ENCODE results near the gene CSRP3. TPM values are rescaled to one million over a fixed set of nuclear protein-coding genes. Genes with fewer than 3 reads are reported as not detected.

Gene CSRP3
- total RNA-seq, 3 donors from 2014 or later: not detected

DNA sequence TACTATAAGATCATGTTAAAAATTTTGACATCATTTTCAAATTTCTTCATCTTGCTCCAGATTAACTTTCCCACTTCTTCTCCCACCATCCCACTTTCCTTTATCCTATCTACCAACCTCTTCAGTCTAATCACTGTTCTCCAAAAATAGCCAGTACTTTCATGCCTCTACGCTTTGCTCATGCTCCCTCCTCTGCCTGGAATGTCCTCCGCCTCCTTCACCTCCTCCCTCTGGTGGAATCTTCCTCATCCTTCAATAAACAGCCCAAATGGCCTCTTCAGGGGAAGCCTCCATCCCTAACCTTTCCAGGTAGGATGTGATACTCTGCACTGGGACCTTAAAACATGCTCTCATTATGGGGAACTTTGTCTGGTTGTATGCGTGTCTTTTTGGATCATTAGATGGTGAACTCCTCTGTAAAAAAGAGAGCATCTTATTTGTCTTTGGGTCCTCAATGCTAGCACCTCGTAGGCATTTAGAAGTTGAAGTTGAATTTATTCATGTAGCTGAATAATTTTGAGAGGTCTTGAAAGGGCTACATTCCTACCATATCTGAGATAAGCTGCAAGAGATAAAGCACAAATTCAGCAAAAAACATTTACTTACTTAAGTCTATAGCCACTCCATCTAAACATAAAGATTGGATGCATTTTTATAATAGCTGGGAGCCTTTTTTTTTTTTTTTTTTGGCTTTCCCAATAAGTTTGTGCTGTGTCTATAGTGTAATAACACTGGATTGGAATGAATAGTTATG, 8.0 kb upstream of the CSRP3 start:
- Mint-ChIP-seq H3K4me1 (ENCODE audit: low read depth) (no peaks in the 10 kb centered on the region), H3K27me3 (ENCODE audit: low read depth) (peaks cover 11% of the 10 kb centered on the region), H3K36me3 (ENCODE audit: insufficient read depth) (no peaks in the 10 kb centered on the region), H3K4me3 (no peak overlapping the region), H3K9me3 (no peaks in the 10 kb centered on the region)
- DNase-seq: no peak
- ATAC-seq: no peak

- DNase-seq (no peak), ATAC-seq (no peak)
- no peak overlapping the region for H3K4me3 Mint-ChIP-seq
- no peaks in the 10 kb centered on the region for H3K36me3 Mint-ChIP-seq (ENCODE audit: insufficient read depth)
- peaks cover 7% of the 10 kb centered on the region for H3K27me3 Mint-ChIP-seq (ENCODE audit: low read depth)
- no peaks in the 10 kb centered on the region for H3K9me3 Mint-ChIP-seq
- no peaks in the 10 kb centered on the region for H3K4me1 Mint-ChIP-seq (ENCODE audit: low read depth)
Measured at GRCh38 chr11:19208959-19209546, 7.3 kb upstream of the CSRP3 start.

DNA sequence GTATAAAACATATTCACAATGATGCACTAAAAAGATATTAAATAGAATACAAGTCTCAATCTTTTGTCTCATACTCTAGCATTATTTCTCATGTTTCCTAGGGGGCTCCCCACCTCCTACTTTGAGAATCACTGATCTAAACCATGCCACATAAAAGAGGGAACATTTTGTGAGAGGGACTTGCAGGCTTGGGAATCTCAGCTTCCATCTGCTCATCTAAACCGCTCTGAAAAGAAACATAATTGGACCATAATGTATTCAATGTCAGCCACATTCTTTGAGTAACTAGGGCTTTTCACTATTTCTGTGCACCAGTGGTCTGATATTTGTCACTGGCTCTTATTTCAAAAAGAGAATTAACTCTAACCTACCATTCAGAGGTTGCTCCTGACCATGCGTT, 6.4 kb upstream of the CSRP3 start:
- H3K4me3 Mint-ChIP-seq: no peak overlapping the region
- no peaks in the 10 kb centered on the region for H3K36me3 Mint-ChIP-seq (ENCODE audit: insufficient read depth)
- no peaks in the 10 kb centered on the region for H3K9me3 Mint-ChIP-seq
- H3K27me3 Mint-ChIP-seq (ENCODE audit: low read depth): peaks cover 7% of the 10 kb centered on the region
- H3K4me1 Mint-ChIP-seq (ENCODE audit: low read depth): no peaks in the 10 kb centered on the region
- ATAC-seq (no peak), DNase-seq (no peak)

- no peak for DNase-seq
- Mint-ChIP-seq H3K9me3 (no peaks in the 10 kb centered on the region), H3K27me3 (ENCODE audit: low read depth) (peaks cover 11% of the 10 kb centered on the region), H3K4me3 (no peak overlapping the region), H3K4me1 (ENCODE audit: low read depth) (no peaks in the 10 kb centered on the region), H3K36me3 (ENCODE audit: insufficient read depth) (no peaks in the 10 kb centered on the region)
- no peak for ATAC-seq
Measured at GRCh38 chr11:19204836-19205235, 3.1 kb upstream of the CSRP3 start.

GRCh38 chr11:19200410-19201201, 1.2 kb downstream of the CSRP3 start:
- Mint-ChIP-seq H3K27me3 (ENCODE audit: low read depth) (peaks cover 4% of the 10 kb centered on the region), H3K4me1 (ENCODE audit: low read depth) (no peaks in the 10 kb centered on the region), H3K9me3 (no peaks in the 10 kb centered on the region), H3K36me3 (ENCODE audit: insufficient read depth) (no peaks in the 10 kb centered on the region), H3K4me3 (no peak overlapping the region)
- DNase-seq: no peak
- ATAC-seq: no peak

- Mint-ChIP-seq H3K27me3 (ENCODE audit: low read depth) (peaks cover 4% of the 10 kb centered on the region), H3K36me3 (ENCODE audit: insufficient read depth) (no peaks in the 10 kb centered on the region), H3K4me3 (no peak overlapping the region), H3K4me1 (ENCODE audit: low read depth) (no peaks in the 10 kb centered on the region), H3K9me3 (no peaks in the 10 kb centered on the region)
- DNase-seq (no peak), ATAC-seq (no peak)
Measured at GRCh38 chr11:19199771-19200170, 2.0 kb downstream of the CSRP3 start.

GRCh38 chr11:19199048-19199447, 2.7 kb downstream of the CSRP3 start:
- no peaks in the 10 kb centered on the region for H3K4me1 Mint-ChIP-seq (ENCODE audit: low read depth)
- no peak overlapping the region for H3K4me3 Mint-ChIP-seq
- no peaks in the 10 kb centered on the region for H3K36me3 Mint-ChIP-seq (ENCODE audit: insufficient read depth)
- DNase-seq (no peak), ATAC-seq (no peak)
- H3K9me3 Mint-ChIP-seq: no peaks in the 10 kb centered on the region
- peaks cover 4% of the 10 kb centered on the region for H3K27me3 Mint-ChIP-seq (ENCODE audit: low read depth)

- peaks cover 3% of the 10 kb centered on the region for H3K36me3 Mint-ChIP-seq (ENCODE audit: insufficient read depth)
- no peaks in the 10 kb centered on the region for H3K4me1 Mint-ChIP-seq (ENCODE audit: low read depth)
- no peaks in the 10 kb centered on the region for H3K9me3 Mint-ChIP-seq
- no peak for ATAC-seq
- no peak overlapping the region for H3K4me3 Mint-ChIP-seq
- H3K27me3 Mint-ChIP-seq (ENCODE audit: low read depth): no peaks in the 10 kb centered on the region
- DNase-seq: no peak
Measured at GRCh38 chr11:19196432-19196831, 5.4 kb downstream of the CSRP3 start.

DNA sequence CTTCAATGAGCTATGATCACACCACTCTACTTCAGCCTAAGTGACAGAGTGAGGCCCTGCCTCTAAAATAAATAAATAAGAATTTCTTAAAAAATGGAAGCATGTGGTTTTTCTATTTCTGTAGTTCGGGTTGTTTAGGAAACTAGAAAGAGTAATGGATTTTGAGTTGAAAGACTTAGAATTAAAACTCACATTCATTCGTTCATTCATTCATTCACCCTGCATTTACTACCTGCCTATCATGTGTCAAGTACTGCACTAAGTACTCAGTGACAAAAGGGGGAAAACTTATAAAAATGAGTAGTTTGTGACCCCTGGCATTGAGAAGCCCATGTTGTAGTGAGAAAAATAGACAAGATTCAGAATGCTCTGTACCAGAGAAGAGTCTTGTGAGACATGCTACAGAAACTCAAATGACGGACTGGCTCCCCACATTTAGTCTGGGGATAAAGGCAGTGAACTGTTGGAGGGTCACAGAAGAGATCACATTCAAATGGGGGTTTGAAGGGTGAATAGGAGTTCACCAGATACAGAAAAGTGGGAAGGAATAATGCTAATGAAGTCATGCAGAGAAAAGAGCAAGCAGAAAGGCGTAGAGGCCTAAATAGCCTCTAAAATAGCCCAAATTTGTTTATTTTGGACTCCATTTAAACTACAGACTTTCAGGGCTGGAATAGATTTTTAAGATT, 7.0 kb downstream of the CSRP3 start:
- H3K4me3 Mint-ChIP-seq: no peak overlapping the region
- ATAC-seq: no peak
- H3K9me3 Mint-ChIP-seq: no peaks in the 10 kb centered on the region
- peaks cover 3% of the 10 kb centered on the region for H3K36me3 Mint-ChIP-seq (ENCODE audit: insufficient read depth)
- no peaks in the 10 kb centered on the region for H3K4me1 Mint-ChIP-seq (ENCODE audit: low read depth)
- no peaks in the 10 kb centered on the region for H3K27me3 Mint-ChIP-seq (ENCODE audit: low read depth)
- no peak for DNase-seq

DNA sequence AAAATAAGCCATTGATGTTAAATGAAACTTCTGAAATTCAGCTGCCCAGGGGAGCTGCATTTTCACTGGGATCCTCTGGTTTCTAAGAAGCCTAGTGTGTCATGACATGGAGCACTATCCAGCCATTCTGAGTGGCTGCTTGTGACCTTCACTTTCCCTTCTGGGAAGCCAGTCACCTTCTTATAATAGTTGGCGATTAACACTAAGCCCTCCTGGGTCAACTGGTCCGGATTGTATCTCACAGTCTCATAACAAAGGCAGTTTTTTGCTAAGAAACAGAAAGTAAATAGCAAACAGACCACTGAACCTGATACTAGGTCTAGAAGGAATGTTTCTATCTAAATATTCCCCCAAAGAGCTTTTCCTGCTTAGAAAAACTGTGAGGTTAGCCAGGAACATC, 7.9 kb downstream of the CSRP3 start:
- Mint-ChIP-seq H3K4me3 (no peak overlapping the region), H3K36me3 (ENCODE audit: insufficient read depth) (peaks cover 3% of the 10 kb centered on the region), H3K27me3 (ENCODE audit: low read depth) (no peaks in the 10 kb centered on the region), H3K9me3 (no peaks in the 10 kb centered on the region), H3K4me1 (ENCODE audit: low read depth) (no peaks in the 10 kb centered on the region)
- DNase-seq (no peak), ATAC-seq (no peak)

DNA sequence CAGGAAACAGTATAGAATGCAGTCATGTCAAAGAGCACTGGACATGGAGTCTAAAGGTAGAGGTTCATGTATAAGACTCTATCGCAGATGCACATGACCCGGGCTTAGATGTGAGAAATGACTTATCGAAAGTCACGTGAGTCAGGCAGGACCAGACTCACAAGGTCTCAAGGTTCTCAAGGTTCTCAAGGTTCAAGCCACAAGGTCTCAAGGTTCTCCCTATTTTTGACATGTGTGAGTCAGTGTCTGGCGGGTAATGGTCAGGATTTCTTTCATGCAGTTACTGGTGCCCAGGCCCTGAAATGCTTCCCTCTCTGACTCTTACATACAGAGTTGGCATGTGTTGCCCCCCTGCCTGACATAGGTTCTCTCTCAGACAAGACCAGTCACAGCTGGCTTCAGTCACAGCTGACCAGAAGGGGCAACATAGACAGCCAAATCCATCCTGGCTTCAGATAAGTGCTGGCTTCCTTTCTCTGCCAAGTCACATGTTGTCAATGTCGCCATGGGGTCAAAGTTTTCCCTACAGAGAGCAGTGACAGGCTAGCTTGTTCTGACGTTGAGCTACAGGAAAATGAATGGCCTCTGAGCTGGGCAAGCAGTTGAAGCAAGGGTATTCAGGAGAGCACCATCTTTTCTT, 10.1 kb downstream of the CSRP3 start:
- no peak overlapping the region for H3K4me3 Mint-ChIP-seq
- H3K27me3 Mint-ChIP-seq (ENCODE audit: low read depth): no peaks in the 10 kb centered on the region
- no peak for DNase-seq
- no peaks in the 10 kb centered on the region for H3K4me1 Mint-ChIP-seq (ENCODE audit: low read depth)
- H3K36me3 Mint-ChIP-seq (ENCODE audit: insufficient read depth): peaks cover 5% of the 10 kb centered on the region
- ATAC-seq: no peak
- no peaks in the 10 kb centered on the region for H3K9me3 Mint-ChIP-seq

DNA sequence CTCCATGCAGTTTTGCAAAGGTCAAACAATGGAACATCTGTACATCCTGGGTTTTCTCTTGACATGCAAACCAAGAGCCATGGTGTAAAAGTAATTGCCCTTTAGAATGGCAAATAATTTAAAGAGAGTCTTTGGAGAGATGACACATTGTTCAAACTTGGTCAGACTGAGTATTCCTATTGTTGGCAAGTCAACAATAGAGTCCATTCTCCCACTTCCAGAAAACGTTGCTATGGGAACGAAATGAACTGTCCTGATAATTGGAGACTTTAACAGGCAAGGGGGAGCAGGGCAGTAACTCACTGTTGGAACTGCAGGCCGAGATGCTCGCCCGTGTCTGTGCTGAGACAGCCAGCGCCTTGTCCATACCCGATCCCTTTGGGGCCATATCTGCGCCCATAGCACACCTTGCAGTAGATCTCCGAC, 13.9 kb downstream of the CSRP3 start:
- Mint-ChIP-seq H3K4me3 (no peak overlapping the region), H3K4me1 (ENCODE audit: low read depth) (no peaks in the 10 kb centered on the region), H3K36me3 (ENCODE audit: insufficient read depth) (peaks cover 9% of the 10 kb centered on the region), H3K27me3 (ENCODE audit: low read depth) (no peaks in the 10 kb centered on the region), H3K9me3 (no peaks in the 10 kb centered on the region)
- ATAC-seq: no peak
- DNase-seq: no peak

DNA sequence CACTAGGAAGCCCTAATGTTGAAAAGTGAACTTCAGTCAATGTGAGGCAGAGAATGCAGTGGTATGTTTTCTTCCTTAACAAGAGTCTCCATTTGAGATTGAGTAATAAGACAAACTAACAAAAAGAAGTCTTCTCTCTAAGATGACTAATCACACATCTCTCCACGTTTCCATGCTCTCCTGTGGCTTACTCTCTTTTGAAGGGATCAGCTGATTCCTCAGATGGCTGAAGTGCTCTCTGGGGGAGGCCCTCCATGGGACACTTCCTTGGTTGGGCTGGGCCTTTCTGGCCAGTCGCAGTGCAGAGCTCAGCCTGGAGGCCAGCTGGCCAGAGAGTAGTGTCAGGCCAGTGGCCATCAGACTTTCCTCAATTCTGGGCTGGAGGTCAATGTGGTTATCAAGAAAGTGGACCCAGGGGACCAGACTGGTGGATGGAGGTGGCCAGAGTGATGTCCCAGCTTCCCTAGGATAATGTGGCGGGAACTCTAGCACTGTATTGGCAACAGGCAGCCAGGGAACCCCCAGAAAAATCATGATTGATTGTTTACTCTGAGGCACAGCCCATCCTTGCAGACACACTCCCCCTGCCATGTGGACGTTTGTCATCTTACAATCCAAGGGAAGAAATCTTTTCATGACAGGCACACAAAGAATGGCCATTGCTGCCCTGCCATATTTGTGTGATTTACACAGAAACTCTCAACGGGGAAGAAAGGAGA, 14.5 kb downstream of the CSRP3 start:
- no peak for DNase-seq
- no peaks in the 10 kb centered on the region for H3K4me1 Mint-ChIP-seq (ENCODE audit: low read depth)
- H3K36me3 Mint-ChIP-seq (ENCODE audit: insufficient read depth): peaks cover 7% of the 10 kb centered on the region
- H3K27me3 Mint-ChIP-seq (ENCODE audit: low read depth): no peaks in the 10 kb centered on the region
- H3K9me3 Mint-ChIP-seq: no peaks in the 10 kb centered on the region
- ATAC-seq: no peak
- H3K4me3 Mint-ChIP-seq: no peak overlapping the region
